ENCODE data around the gene FBXL19. TPM values are rescaled to one million over a fixed set of nuclear protein-coding genes. Genes with fewer than 3 reads are reported as not detected.
A peak's percentile ranks its signal among the peaks of the same experiment; 100 is the strongest.

FBXL19 gene
- total and polyA plus RNA-seq, 2 of the 13 experiments (the other 11 are each of a cell fraction or from before 2014, with no cell fraction given), result 6.0 to 13.7 TPM

DNA sequence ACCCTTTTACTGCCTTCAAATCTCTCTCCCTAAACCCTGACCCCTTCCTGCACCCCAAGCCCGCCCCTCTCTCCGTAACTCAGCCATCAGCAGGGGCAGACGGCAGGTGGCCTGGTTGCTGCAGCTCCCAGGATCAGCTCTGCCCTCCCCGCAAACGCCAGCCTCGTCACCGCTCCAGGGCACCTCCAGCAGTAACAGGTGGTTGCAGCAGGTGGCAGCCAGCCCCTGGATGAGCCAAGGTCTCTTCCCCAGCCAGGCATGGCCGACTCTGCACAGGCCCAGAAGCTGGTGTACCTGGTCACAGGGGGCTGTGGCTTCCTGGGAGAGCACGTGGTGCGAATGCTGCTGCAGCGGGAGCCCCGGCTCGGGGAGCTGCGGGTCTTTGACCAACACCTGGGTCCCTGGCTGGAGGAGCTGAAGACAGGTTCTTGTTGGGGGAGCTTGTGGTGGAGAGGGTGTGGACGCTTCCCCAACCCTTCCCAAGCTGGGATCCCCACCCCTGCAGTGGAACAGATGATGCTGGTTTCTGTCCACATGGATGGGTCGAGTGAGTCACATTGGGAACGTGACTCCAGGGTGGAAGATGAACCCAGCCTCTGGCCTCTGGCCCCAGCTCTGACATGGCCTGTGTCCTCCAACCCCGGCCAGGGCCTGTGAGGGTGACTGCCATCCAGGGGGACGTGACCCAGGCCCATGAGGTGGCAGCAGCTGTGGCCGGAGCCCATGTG lies 62.2 kb downstream of the FBXL19 start (continued):
- TF ChIP-seq, protein P1, sequence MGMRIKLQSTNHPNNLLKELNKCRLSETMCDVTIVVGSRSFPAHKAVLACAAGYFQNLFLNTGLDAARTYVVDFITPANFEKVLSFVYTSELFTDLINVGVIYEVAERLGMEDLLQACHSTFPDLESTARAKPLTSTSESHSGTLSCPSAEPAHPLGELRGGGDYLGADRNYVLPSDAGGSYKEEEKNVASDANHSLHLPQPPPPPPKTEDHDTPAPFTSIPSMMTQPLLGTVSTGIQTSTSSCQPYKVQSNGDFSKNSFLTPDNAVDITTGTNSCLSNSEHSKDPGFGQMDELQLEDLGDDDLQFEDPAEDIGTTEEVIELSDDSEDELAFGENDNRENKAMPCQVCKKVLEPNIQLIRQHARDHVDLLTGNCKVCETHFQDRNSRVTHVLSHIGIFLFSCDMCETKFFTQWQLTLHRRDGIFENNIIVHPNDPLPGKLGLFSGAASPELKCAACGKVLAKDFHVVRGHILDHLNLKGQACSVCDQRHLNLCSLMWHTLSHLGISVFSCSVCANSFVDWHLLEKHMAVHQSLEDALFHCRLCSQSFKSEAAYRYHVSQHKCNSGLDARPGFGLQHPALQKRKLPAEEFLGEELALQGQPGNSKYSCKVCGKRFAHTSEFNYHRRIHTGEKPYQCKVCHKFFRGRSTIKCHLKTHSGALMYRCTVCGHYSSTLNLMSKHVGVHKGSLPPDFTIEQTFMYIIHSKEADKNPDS (CRISPR knock-in tag; IDR thresholded peaks at IDR 0.05), result no peak
- TF ChIP-seq, protein P2, sequence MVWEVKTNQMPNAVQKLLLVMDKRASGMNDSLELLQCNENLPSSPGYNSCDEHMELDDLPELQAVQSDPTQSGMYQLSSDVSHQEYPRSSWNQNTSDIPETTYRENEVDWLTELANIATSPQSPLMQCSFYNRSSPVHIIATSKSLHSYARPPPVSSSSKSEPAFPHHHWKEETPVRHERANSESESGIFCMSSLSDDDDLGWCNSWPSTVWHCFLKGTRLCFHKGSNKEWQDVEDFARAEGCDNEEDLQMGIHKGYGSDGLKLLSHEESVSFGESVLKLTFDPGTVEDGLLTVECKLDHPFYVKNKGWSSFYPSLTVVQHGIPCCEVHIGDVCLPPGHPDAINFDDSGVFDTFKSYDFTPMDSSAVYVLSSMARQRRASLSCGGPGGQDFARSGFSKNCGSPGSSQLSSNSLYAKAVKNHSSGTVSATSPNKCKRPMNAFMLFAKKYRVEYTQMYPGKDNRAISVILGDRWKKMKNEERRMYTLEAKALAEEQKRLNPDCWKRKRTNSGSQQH (CRISPR knock-in tag; IDR thresholded peaks at IDR 0.05; ENCODE audit: low read depth), result peak; percentile 18; the same call in 1 of the 2 replicates
- TF ChIP-seq SOX5 (CRISPR knock-in tag; IDR thresholded peaks at IDR 0.05; ENCODE audit: borderline replicate concordance) (no peak; the same call in 1 of the 2 replicates), ZNF484 (CRISPR knock-in tag; IDR thresholded peaks at IDR 0.05; ENCODE audit: borderline replicate concordance, low read depth) (0 out of 2 replicates have a peak, but pooled peaks have one; percentile 41), MTF1 (CRISPR knock-in tag; IDR thresholded peaks at IDR 0.05) (peak; percentile 61; the same call in 1 of the 2 replicates), MAZ (IDR thresholded peaks at IDR 0.05; ENCODE audit: borderline replicate concordance, low read depth, low read length) (no peak), MAZ (CRISPR knock-in tag; IDR thresholded peaks at IDR 0.05; ENCODE audit: low read depth) (peak; percentile 95), ZNF354B (CRISPR knock-in tag; IDR thresholded peaks at IDR 0.05) (0 out of 2 replicates have a peak, but pooled peaks have one; percentile 70), NFYB (CRISPR knock-in tag; IDR thresholded peaks at IDR 0.05) (no peak), NR2F6 (IDR thresholded peaks at IDR 0.05) (no peak), NR2F6 (CRISPR knock-in tag; IDR thresholded peaks at IDR 0.05) (no peak), POLR2A (IDR thresholded peaks at IDR 0.05; ENCODE audit: insufficient read depth in 1 of 2, low read depth in 2 of 2, low read length in 2 of 2) (peak in 1 of 2 experiments; percentile 52; a peak in 3 of 4 replicates)
- TF ChIP-seq, protein P3, sequence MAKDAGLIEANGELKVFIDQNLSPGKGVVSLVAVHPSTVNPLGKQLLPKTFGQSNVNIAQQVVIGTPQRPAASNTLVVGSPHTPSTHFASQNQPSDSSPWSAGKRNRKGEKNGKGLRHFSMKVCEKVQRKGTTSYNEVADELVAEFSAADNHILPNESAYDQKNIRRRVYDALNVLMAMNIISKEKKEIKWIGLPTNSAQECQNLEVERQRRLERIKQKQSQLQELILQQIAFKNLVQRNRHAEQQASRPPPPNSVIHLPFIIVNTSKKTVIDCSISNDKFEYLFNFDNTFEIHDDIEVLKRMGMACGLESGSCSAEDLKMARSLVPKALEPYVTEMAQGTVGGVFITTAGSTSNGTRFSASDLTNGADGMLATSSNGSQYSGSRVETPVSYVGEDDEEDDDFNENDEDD (CRISPR knock-in tag; IDR thresholded peaks at IDR 0.05; ENCODE audit: borderline replicate concordance), result peak; percentile 74
- TF ChIP-seq, protein P4, sequence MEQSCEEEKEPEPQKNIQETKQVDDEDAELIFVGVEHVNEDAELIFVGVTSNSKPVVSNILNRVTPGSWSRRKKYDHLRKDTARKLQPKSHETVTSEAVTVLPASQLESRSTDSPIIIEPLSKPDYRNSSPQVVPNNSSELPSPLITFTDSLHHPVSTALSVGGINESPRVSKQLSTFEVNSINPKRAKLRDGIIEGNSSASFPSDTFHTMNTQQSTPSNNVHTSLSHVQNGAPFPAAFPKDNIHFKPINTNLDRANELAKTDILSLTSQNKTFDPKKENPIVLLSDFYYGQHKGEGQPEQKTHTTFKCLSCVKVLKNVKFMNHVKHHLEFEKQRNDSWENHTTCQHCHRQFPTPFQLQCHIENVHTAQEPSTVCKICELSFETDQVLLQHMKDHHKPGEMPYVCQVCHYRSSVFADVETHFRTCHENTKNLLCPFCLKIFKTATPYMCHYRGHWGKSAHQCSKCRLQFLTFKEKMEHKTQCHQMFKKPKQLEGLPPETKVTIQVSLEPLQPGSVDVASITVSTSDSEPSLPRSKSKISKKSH (CRISPR knock-in tag; IDR thresholded peaks at IDR 0.05; ENCODE audit: borderline replicate concordance), result peak; percentile 89; the same call in 1 of the 2 replicates
- TF ChIP-seq, protein P5, sequence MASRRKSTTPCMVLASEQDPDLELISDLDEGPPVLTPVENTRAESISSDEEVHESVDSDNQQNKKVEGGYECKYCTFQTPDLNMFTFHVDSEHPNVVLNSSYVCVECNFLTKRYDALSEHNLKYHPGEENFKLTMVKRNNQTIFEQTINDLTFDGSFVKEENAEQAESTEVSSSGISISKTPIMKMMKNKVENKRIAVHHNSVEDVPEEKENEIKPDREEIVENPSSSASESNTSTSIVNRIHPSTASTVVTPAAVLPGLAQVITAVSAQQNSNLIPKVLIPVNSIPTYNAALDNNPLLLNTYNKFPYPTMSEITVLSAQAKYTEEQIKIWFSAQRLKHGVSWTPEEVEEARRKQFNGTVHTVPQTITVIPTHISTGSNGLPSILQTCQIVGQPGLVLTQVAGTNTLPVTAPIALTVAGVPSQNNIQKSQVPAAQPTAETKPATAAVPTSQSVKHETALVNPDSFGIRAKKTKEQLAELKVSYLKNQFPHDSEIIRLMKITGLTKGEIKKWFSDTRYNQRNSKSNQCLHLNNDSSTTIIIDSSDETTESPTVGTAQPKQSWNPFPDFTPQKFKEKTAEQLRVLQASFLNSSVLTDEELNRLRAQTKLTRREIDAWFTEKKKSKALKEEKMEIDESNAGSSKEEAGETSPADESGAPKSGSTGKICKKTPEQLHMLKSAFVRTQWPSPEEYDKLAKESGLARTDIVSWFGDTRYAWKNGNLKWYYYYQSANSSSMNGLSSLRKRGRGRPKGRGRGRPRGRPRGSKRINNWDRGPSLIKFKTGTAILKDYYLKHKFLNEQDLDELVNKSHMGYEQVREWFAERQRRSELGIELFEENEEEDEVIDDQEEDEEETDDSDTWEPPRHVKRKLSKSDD (CRISPR knock-in tag; IDR thresholded peaks at IDR 0.05; ENCODE audit: low read depth), result 0 out of 2 replicates have a peak, but pooled peaks have one; percentile 53
- TF ChIP-seq, protein P6, sequence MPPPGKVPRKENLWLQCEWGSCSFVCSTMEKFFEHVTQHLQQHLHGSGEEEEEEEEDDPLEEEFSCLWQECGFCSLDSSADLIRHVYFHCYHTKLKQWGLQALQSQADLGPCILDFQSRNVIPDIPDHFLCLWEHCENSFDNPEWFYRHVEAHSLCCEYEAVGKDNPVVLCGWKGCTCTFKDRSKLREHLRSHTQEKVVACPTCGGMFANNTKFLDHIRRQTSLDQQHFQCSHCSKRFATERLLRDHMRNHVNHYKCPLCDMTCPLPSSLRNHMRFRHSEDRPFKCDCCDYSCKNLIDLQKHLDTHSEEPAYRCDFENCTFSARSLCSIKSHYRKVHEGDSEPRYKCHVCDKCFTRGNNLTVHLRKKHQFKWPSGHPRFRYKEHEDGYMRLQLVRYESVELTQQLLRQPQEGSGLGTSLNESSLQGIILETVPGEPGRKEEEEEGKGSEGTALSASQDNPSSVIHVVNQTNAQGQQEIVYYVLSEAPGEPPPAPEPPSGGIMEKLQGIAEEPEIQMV (CRISPR knock-in tag; IDR thresholded peaks at IDR 0.05; ENCODE audit: low read depth), result peak; percentile 45
- TF ChIP-seq, protein P7, sequence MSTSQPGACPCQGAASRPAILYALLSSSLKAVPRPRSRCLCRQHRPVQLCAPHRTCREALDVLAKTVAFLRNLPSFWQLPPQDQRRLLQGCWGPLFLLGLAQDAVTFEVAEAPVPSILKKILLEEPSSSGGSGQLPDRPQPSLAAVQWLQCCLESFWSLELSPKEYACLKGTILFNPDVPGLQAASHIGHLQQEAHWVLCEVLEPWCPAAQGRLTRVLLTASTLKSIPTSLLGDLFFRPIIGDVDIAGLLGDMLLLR (CRISPR knock-in tag; IDR thresholded peaks at IDR 0.05), result peak; percentile 49; the same call in 1 of the 2 replicates

Measured in HepG2 (cell line).